Fibroblast of upper back skin (primary cell): Measurements from ENCODE around the gene PHF14.

ENCODE experiments used
- DNase-seq: peaks from one replicate; pipeline ENCODE4 v3.0.0-alpha.2; 2013

The PHF14 gene

GRCh38 chr7:11176985-11177555 lies 203.4 kb downstream of the PHF14 start:
- no peak for DNase-seq

DNA sequence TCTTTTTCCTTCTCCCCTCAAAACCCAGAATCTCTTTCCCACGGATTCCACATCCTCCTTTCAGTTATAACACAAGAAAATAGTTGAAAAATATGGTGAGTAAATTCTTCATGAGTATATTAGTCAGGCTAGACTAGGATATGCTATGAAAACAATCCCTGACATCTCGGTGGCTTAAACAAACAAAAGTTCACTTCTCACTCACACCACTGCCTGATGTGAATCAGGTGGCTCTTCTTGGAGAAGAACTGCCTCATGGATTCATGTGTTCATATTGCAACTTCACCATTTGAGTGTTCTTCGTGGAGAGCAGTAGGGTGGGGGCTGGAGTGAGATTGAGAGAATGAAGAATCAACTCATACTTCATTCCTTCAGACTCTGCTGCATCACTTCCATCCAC lies 204.1 kb downstream of the PHF14 start:
- DNase-seq = no peak

DNA sequence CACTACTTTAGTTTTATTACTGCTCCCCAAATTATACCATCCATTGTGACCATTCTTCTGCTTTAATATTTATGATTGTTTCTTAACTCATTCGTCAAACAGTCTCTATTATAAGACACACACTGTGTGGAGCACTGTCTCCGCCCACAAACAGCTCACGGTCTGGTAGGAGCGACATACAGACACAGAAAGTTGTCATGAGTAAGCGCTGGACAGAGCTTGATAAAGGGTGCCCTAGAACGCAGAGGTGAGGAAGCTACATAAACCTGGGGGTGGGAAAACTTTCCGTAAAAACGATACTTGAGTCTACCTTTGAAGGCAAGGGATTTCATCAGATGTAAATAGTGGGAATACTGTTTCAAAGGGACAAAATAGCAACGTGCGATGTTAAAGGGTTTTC lies 207.9 kb downstream of the PHF14 start:
- no peak for DNase-seq

GRCh38 chr7:11182736-11183135 lies 209.1 kb downstream of the PHF14 start:
- peak; percentile 77 for DNase-seq

- peak; percentile 75 for DNase-seq
Observed at GRCh38 chr7:11185179-11185815, 211.6 kb downstream of the PHF14 start.

GRCh38 chr7:11188529-11189310 lies 215.0 kb downstream of the PHF14 start:
- no peak for DNase-seq

- no peak for DNase-seq
Observed at GRCh38 chr7:11191081-11191480, 217.4 kb downstream of the PHF14 start.

- no peak for DNase-seq
Observed at GRCh38 chr7:11191574-11192220, 218.0 kb downstream of the PHF14 start.

DNA sequence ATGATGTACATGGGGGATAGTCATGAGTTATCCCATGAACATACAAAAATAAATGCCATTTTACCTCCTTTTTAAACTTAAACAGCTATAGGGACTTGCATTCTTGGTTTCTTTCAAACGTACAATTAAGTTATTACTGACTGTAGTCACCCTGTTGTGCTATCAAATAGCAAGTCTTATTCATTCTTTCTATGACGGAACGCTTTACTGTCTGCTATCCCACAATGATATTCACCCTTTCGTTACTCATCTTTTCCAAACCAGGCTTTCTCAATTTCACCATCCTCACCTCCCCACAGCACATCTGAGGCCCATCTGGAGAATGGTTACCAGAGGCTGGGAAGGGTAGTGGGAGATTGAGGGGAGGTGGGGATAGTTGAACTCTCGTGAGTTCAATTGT lies 218.8 kb downstream of the PHF14 start:
- DNase-seq = peak; percentile 45

DNA sequence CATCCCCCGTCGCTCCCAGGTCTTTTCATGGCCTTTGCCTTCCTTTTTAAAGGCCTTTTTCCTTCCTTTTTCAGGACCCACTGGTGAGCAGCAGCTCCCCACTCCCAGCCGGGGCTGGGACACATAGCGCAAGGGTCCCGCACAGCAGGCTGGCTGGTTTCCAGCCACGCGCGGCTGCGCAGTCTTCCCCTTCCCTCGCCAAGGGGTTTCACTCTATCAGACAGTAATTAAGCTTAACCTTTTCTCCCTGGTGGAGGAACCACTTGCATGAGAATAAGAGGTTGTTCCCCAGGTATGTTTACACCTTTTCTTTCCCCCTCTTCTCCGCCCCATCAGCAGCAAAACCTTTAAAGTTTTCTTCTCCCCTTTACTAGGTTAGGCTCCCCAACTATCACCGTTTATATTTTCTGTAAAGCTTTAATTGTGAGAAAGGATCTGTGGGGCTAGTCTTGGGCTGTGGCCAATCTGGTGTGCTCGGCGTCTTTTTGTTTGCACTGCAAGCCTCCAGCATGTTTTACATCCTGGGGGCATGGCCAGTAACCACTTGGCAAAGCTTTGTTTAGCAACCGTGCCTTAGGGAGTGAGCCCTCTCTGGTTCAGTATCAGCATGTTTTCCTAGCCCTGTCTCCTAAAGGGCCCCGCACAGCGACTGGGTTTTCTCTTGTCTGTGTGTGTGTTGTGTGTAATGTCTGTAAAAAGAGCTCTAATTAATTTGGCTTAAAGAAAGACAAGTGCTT lies 219.6 kb downstream of the PHF14 start:
- DNase-seq = peak; percentile 32

DNA sequence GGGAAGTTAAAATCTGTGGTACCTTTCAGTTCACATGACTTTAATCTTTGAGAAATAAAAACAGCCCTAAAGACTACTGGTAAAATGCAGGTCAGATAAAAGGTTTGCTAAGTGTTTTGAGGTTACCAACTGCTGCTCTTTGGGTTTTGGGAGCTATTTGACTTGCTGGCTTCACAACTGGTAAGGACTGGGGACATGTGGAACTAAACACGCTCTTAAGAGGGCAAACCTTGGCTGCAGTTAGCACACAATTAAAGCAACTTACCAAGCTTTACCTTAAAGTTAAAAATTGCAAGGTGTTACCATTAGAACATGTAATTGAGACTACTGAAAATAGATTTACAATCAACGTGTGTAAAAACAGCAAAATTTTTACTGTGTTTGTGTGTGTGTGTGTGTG lies 220.2 kb downstream of the PHF14 start:
- DNase-seq = no peak

GRCh38 chr7:11194492-11194891 lies 220.8 kb downstream of the PHF14 start:
- no peak for DNase-seq

GRCh38 chr7:11195502-11195901 lies 221.8 kb downstream of the PHF14 start:
- DNase-seq = no peak

GRCh38 chr7:11196143-11196542 lies 222.5 kb downstream of the PHF14 start:
- DNase-seq = no peak

DNA sequence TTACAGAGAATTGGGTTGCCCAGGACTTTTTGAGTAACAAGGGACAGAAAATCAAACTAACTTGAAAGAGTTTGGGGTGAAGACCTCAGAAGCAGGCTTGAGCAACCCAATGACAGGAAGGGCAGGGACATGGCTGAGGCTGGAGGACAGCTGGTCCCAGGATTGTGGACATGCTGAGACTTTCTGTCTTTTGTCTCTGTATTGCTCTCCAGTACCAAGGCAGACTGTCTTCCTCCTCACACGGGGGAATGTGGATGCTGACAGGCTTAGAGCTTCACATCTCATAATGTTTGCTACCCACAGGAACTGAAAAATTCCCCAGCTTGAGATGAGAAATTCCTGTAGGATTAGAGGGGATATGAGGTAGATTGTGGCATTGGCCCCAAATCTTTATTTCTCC lies 229.6 kb downstream of the PHF14 start:
- no peak for DNase-seq

GRCh38 chr7:11203683-11204082 lies 230.0 kb downstream of the PHF14 start:
- DNase-seq = no peak

DNA sequence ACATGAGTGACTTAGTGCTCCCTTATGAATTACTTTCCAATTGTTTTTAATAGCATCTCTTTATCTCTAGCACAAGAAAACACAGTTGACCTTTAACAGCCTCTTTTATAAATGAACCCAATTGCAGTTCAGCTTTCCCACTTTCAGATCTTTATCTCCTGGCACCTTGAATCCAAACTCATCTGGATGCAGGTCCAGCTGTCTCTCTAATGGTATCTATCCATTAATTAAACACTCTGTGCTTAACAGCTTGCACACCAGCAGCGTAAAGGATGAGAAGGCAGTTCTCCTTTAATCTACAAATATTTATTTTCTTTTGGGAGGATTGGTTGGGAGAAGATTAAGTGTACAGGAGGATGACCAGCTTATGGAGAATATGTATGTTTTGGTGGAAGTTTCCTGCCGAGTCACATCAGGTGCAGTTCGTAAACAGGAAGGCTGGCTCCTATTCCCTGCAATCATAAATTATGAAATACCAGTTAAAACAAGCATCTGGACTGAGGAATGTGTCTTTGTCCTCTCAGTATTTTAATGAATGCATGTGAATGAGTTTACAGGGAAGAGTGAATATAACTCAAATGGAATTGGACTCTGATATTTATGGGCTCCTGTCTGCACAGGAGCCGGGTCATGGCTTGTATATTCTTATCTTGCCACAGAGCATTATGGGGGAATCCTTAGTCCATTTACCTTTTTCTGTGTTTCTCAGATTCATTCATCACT lies 232.7 kb downstream of the PHF14 start:
- no peak for DNase-seq

- DNase-seq = no peak
Observed at GRCh38 chr7:11207565-11207964, 233.9 kb downstream of the PHF14 start.

DNA sequence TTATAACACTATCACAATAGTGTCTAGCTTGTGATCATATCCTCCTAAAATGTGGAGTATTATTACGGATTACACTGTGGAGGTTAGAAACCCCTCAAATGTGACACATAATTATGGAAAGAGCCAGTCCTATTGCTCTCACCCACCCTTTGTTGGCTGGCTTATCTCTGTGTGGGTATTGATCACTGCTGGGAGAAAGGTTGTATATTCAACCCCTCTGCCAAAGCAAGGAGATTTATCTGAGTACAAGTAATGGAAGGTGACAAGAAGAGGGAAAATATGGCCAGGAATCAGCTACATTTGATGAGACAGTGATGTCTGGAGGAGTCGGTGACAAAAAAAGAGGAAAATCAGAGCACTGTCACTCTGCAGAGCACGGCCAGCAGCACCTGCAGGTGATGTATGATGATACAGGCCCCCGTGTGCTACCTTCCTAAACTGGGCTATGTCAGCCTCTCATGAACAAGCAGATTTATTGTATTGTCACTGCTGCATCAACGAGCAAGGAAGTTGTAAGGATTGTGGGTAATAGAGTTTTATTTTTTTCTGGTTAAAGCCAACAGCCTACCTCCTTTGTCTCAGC lies 235.3 kb downstream of the PHF14 start:
- DNase-seq = no peak

GRCh38 chr7:11210374-11210773 lies 236.7 kb downstream of the PHF14 start:
- no peak for DNase-seq

DNA sequence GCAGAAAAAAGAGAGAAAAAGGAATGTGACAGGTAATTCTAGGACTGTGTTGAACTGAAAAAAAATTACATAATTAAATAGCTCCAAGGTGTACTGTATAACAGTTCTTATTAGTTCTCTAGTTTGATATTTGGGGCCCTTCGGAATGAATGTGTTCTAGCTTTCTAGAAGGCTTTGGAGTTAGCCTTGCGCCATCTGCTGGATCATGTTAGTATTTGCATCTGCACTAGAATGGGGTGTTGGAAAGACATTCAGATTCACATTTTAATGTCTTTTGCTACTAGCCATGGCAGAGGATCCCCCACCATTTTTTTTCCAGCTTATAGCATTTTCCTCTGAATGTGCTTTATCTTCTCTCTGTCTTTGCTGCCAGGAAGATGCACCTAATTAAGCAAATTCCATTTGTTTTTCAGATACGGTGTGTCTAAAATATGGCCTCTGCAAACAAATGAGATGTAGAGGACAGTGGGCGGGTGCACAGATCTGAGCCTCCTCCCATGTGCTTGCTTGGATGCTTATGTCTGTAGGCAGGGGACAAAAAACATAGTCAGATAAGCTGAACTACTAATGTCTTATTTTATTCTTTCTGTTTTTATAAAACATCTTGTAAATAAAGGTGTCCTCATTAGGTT lies 238.5 kb downstream of the PHF14 start:
- DNase-seq = peak; percentile 71

DNA sequence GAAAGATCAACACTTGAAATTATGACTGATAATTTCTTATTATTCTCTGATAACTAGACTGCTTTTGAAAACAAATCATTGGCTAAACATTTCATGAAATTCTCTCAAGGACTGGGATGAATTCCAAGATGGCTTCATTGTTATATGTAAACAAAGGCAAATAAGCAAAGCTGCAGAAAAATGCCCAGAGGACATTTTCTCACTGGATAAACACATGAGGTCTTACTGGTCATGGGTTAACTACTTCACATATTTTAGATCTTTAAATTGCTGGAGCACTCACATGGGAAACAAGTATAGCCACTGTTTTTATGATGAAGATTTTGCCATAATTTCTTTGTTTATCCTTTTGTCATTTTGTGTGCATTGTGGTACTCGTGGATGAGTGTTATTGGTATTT lies 239.1 kb downstream of the PHF14 start:
- no peak for DNase-seq
